Measurements from ENCODE around the gene KRTAP10-1. TPM values are rescaled to one million over a fixed set of nuclear protein-coding genes. Genes with fewer than 3 reads are reported as not detected.

Gene KRTAP10-1
- total RNA-seq, 4 donors from 2014 or later = not detected

DNA sequence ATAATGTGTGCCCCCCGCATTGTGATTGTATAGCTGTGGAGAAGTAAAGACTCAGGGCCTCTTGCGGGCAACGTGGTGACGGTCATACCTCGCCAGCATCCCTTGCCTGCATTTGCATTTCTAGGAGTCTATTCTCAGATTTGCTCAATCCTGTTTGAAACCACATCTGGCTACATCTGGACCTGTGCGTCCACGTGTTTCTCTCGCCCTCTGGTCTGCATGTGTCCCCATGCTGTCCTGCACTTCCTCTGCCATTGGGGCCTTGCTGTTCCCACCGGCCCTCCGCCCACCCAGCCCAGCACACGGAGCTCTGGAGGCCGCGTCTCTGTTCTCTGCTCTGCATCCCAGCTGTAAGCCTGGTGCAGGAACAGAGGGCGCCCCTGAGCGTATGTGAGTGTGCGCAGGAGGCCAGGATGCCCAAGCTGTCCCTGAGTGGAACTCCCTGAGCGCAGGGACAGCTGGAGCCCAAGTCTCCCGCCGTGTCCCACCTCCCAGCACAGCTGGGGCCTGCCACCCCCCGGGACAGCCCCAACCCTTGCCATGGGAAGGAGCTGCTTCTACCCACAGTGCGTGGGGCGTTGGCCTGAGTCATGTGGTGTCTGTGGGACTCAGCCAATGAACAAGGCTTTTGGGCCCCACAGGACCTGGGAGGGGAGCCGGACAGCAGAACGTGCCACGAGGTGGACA is 9.7 kb upstream of the KRTAP10-1 start:
- H3K4me3 ChIP-seq = no peak overlapping the region
- no peak for ATAC-seq
- intact Hi-C loops (cut with DNase I; ENCODE audit: low total_unique reads) = no loop called here

DNA sequence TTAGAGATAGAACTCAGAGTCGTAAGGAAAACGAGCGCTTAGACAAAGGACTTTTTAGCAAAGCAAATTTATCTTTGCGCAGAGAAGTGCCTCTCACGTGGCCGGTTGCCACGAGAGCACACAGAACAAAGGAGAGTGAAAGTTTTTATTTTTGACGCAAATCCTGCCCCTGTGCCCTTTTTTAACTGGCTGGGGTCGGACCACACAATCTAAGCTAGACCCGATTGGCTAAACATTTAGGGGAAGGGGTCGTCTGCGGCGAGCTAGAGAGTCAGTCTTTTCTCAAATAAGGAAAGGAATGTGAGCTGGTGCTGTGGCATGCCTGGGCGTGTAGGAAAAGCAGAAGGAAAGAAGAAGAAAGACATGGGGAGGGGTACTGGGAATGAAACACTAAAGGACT is 8.9 kb upstream of the KRTAP10-1 start:
- TF ChIP-seq, protein P1, sequence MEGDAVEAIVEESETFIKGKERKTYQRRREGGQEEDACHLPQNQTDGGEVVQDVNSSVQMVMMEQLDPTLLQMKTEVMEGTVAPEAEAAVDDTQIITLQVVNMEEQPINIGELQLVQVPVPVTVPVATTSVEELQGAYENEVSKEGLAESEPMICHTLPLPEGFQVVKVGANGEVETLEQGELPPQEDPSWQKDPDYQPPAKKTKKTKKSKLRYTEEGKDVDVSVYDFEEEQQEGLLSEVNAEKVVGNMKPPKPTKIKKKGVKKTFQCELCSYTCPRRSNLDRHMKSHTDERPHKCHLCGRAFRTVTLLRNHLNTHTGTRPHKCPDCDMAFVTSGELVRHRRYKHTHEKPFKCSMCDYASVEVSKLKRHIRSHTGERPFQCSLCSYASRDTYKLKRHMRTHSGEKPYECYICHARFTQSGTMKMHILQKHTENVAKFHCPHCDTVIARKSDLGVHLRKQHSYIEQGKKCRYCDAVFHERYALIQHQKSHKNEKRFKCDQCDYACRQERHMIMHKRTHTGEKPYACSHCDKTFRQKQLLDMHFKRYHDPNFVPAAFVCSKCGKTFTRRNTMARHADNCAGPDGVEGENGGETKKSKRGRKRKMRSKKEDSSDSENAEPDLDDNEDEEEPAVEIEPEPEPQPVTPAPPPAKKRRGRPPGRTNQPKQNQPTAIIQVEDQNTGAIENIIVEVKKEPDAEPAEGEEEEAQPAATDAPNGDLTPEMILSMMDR (IDR thresholded peaks at IDR 0.05 in 4 of 5, conservative IDR thresholded peaks at IDR 0.05 in 1 of 5) = no peak
- TF ChIP-seq POLR2A (IDR thresholded peaks at IDR 0.05) = no peak
- ATAC-seq = no peak
- in situ Hi-C loops (cut with MboI; ENCODE audit: low sequenced_read_pairs in 4 of 4) = no loop called here
- no peak for DNase-seq
- no peaks in the 10 kb centered on the region for H3K9me3 ChIP-seq
- no peaks in the 10 kb centered on the region for H3K4me1 ChIP-seq
- H3K27me3 ChIP-seq = peaks cover 25 to 40% (median 36%) of the 10 kb centered on the region in 3 donors
- H3K36me3 ChIP-seq = no peaks in the 10 kb centered on the region
- intact Hi-C loops (cut with DNase I; ENCODE audit: low total_unique reads) = no loop called here
- H3K27ac ChIP-seq = no peak overlapping the region
- H3K4me3 ChIP-seq = no peak overlapping the region

More for the DNA sequence above, 9.7 kb upstream of the KRTAP10-1 start:
- no peaks in the 10 kb centered on the region for H3K36me3 ChIP-seq
- H3K4me1 ChIP-seq = no peaks in the 10 kb centered on the region
- peaks cover 30 to 47% (median 42%) of the 10 kb centered on the region in 3 donors for H3K27me3 ChIP-seq
- in situ Hi-C loops (cut with MboI; ENCODE audit: low sequenced_read_pairs in 4 of 4) = no loop called here
- H3K9me3 ChIP-seq = no peaks in the 10 kb centered on the region
- TF ChIP-seq, protein P1 (IDR thresholded peaks at IDR 0.05 in 4 of 5, conservative IDR thresholded peaks at IDR 0.05 in 1 of 5) = no peak
- no peak for TF ChIP-seq POLR2A (IDR thresholded peaks at IDR 0.05)
- H3K27ac ChIP-seq = no peak overlapping the region
- DNase-seq = no peak

DNA sequence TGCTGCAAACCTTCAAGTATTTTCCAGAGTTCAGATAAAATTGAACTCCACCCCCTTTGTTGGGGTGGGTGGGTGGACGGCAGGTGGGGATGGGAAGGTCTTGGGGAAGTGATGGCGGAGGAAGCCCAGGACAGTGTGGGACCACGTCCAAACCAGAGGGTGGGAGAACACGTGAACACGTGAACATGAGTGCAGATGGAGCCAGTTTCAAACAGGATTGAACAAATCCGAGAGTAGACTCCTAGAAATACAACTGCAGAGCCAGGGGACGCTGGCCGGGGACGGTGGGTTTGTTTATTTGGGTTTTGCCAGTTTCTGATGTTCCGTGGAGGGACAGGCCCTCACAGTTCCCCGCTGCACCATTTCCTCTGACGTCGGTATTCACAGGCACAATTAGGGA is 8.4 kb upstream of the KRTAP10-1 start:
- in situ Hi-C loops (cut with MboI; ENCODE audit: low sequenced_read_pairs in 4 of 4) (no loop called here), intact Hi-C loops (cut with DNase I; ENCODE audit: low total_unique reads) (no loop called here)
- Histone ChIP-seq H3K36me3 (no peaks in the 10 kb centered on the region), H3K4me1 (no peaks in the 10 kb centered on the region), H3K4me3 (no peak overlapping the region), H3K27me3 (peaks cover 20 to 39% (median 31%) of the 10 kb centered on the region in 3 donors), H3K9me3 (no peaks in the 10 kb centered on the region), H3K27ac (no peak overlapping the region)
- ATAC-seq (no peak), DNase-seq (no peak)
- TF ChIP-seq, protein P1 (IDR thresholded peaks at IDR 0.05 in 4 of 5, conservative IDR thresholded peaks at IDR 0.05 in 1 of 5) = no peak
- TF ChIP-seq POLR2A (IDR thresholded peaks at IDR 0.05) = no peak

DNA sequence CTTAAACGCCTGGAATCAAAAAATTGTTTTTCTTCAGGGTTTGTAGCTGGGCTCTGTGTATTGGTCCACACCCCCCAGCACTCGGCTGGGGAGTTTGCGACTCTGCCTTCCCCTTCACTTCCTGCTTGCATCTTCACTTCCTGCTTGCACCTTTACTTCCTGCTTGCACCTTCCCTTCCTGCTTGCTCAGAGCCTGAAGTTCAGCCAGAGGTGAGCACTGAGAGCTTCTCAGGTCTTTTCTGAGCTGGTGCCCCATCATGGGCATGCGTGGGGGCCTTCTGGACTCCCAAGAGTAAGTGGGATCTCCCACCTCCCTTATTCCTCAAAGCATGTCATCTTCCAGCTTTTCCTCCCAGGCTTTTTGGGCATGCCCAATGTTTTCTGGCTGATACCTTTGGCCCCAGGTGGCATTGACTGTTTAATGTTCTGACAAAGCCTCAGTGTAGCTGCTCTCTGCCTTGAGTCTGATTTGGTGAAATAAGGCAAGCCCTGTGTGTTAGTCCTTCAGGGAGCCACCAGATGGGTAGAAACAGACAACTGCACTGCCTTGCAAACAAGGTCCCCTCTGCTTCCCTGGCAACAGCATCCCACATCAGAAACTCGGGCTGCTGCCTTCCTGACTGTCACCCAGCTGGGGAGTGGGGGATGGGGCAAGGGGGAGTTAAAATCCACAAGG is 7.8 kb upstream of the KRTAP10-1 start:
- Histone ChIP-seq H3K27ac (no peak overlapping the region), H3K27me3 (peaks cover 14 to 41% (median 30%) of the 10 kb centered on the region in 3 donors), H3K4me3 (no peak overlapping the region), H3K9me3 (no peaks in the 10 kb centered on the region), H3K36me3 (no peaks in the 10 kb centered on the region), H3K4me1 (no peaks in the 10 kb centered on the region)
- DNase-seq (no peak), ATAC-seq (no peak)
- intact Hi-C loops (cut with DNase I; ENCODE audit: low total_unique reads) = no loop called here
- in situ Hi-C loops (cut with MboI; ENCODE audit: low sequenced_read_pairs in 4 of 4) = no loop called here
- TF ChIP-seq POLR2A (IDR thresholded peaks at IDR 0.05) = no peak

DNA sequence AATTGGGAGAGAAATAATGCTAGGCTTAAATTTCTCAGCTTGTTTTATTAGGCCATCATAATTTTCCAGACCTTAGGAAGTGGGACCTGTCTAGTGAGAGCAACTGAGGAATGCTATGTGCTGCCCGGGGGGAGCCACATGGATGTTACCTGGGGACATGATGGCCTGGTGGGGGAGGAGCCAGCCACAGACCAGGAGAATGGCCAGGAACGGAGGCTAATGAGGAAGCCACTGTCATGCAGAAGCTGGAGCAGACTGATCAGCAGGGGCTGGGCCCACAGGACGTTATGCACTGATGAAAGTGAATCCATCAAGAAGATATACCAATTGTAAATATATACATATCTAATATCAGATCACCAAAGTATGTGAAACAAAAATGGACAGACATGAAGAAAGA is 4.6 kb upstream of the KRTAP10-1 start:
- H3K27ac ChIP-seq = no peak overlapping the region
- H3K4me3 ChIP-seq = no peak overlapping the region
- no peaks in the 10 kb centered on the region for H3K36me3 ChIP-seq
- DNase-seq (no peak), ATAC-seq (no peak)
- intact Hi-C loops (cut with DNase I; ENCODE audit: low total_unique reads) (no loop called here), in situ Hi-C loops (cut with MboI; ENCODE audit: low sequenced_read_pairs in 4 of 4) (no loop called here)
- no peaks in the 10 kb centered on the region for H3K4me1 ChIP-seq
- TF ChIP-seq POLR2A (IDR thresholded peaks at IDR 0.05) = no peak
- TF ChIP-seq, protein P1 (IDR thresholded peaks at IDR 0.05 in 4 of 5, conservative IDR thresholded peaks at IDR 0.05 in 1 of 5) = no peak
- no peaks in the 10 kb centered on the region for H3K9me3 ChIP-seq
- peaks cover 9 to 29% (median 27%) of the 10 kb centered on the region in 3 donors for H3K27me3 ChIP-seq
